Neuronal stem cell (in vitro differentiated cells): Measurements from ENCODE around the gene UTP20.
"Not testable (repeated sequence)": the region's sequence is repeated elsewhere in the genome, so short reads cannot be mapped to it uniquely, and the experiment has no call there.

Experiments
- DNase-seq: peaks from one replicate; pipeline ENCODE4 v3.0.0-alpha.2; 2013; ENCODE audit warnings: low spot score
- H2AFZ ChIP-seq: one replicate; pipeline ENCODE4 v1.6.1; 2013; ENCODE audit warnings: mild to moderate bottlenecking, low read length, inconsistent platforms
- H2AK5ac ChIP-seq: 2 replicates; pipeline ENCODE4 v1.6.1; 2013; ENCODE audit warnings: low read depth, mild to moderate bottlenecking, inconsistent platforms, low read length, moderate library complexity, mixed read lengths
- H2BK120ac ChIP-seq: 2 replicates; pipeline ENCODE4 v1.6.1; 2013; ENCODE audit warnings: low read depth, mild to moderate bottlenecking, inconsistent platforms, low read length, moderate library complexity, mixed read lengths
- H2BK12ac ChIP-seq: one replicate; pipeline ENCODE4 v1.6.1; 2013; ENCODE audit warnings: low read length, inconsistent platforms
- H2BK15ac ChIP-seq: 2 replicates; pipeline ENCODE4 v1.6.1; 2013; ENCODE audit warnings: mild to moderate bottlenecking, low read length, inconsistent platforms, mixed read lengths
- H2BK5ac ChIP-seq: one replicate; pipeline ENCODE4 v1.6.1; 2013; ENCODE audit warnings: inconsistent platforms, mild to moderate bottlenecking, low read length, moderate library complexity
- H3K14ac ChIP-seq: one replicate; pipeline ENCODE4 v1.6.1; 2013; ENCODE audit warnings: low read length, inconsistent platforms
- H3K18ac ChIP-seq: 2 replicates; pipeline ENCODE4 v1.6.1; 2013; ENCODE audit warnings: low read length, inconsistent platforms
- H3K23ac ChIP-seq: 2 replicates; pipeline ENCODE4 v1.6.1; 2013; ENCODE audit warnings: low read depth, mild to moderate bottlenecking, mixed read lengths, low read length, inconsistent platforms; ENCODE audit not compliant: poor library complexity
- H3K27ac ChIP-seq: replicated peaks from 3 replicates; pipeline ENCODE4 v1.5.1; 2013; ENCODE audit warnings: low read length, inconsistent platforms
- H3K27me3 ChIP-seq, 3 experiments: 2 replicates each; pipeline ENCODE4 v1.6.1; 2013; ENCODE audit warnings: low read length in 3 of 3, mild to moderate bottlenecking in 2 of 3, inconsistent platforms in 1 of 3, low read depth in 1 of 3, mixed read lengths in 1 of 3, moderate library complexity in 1 of 3; ENCODE audit not compliant: control insufficient read depth in 3 of 3, insufficient read depth in 3 of 3
- H3K36me3 ChIP-seq, 2 donors: replicated peaks in 1 of 2; 2 replicates each; pipeline ENCODE4 v1.6.1; 2013; ENCODE audit warnings: low read length in 2 of 2; ENCODE audit not compliant: control insufficient read depth in 2 of 2, insufficient read depth in 2 of 2
- H3K4ac ChIP-seq: 2 replicates; pipeline ENCODE4 v1.6.1; 2013; ENCODE audit warnings: inconsistent platforms, mild to moderate bottlenecking, low read length, moderate library complexity
- H3K4me1 ChIP-seq, 2 donors: 1 replicate in 1 of 2; 2 replicates in 1 of 2; pipeline ENCODE4 v1.6.1; 2013; ENCODE audit warnings: low read length in 2 of 2, low read depth in 1 of 2; ENCODE audit not compliant: control insufficient read depth in 2 of 2, insufficient read depth in 1 of 2
- H3K4me2 ChIP-seq: one replicate; pipeline ENCODE4 v1.6.1; 2013; ENCODE audit warnings: mild to moderate bottlenecking, low read length, inconsistent platforms; ENCODE audit not compliant: insufficient read depth, poor library complexity, severe bottlenecking
- H3K4me3 ChIP-seq, 2 donors: 2 replicates each; pipeline ENCODE4 v1.5.1; 2013; ENCODE audit warnings: low read length in 2 of 2, mild to moderate bottlenecking in 2 of 2, inconsistent platforms in 1 of 2, moderate library complexity in 1 of 2
- H3K79me1 ChIP-seq: one replicate; pipeline ENCODE4 v1.6.1; 2013; ENCODE audit warnings: low read depth, mild to moderate bottlenecking, inconsistent platforms, low read length, moderate library complexity
- H3K9ac ChIP-seq: one replicate; pipeline ENCODE4 v1.6.1; 2013; ENCODE audit warnings: mild to moderate bottlenecking, low read depth, low read length, inconsistent platforms; ENCODE audit not compliant: poor library complexity
- H3K9me3 ChIP-seq, 2 donors: replicated peaks in 1 of 2; 2 replicates each; pipeline versions ENCODE3 to v1.6.1; 2013; ENCODE audit warnings: low read length in 2 of 2, mild to moderate bottlenecking in 2 of 2, inconsistent platforms in 1 of 2, low read depth in 1 of 2, mixed read lengths in 1 of 2, moderate library complexity in 1 of 2; ENCODE audit not compliant: control insufficient read depth in 2 of 2, insufficient read depth in 1 of 2
- H4K8ac ChIP-seq: one replicate; pipeline ENCODE4 v1.6.1; 2013; ENCODE audit warnings: low read depth, mild to moderate bottlenecking, inconsistent platforms, low read length, moderate library complexity
- H4K91ac ChIP-seq: one replicate; pipeline ENCODE4 v1.6.1; 2013; ENCODE audit warnings: low read length, low read depth, mild to moderate bottlenecking, inconsistent platforms; ENCODE audit not compliant: poor library complexity
- WGBS, 2 donors: extraction: QIAGEN DNeasy Blood & Tissue Kit; methylation state at CpG; one replicate each; pipeline ENCODE4 v1.1.7; 2013; ENCODE audit warnings: missing lambda C conversion rate in 2 of 2, mixed read lengths in 1 of 2; ENCODE audit not compliant: insufficient read length in 2 of 2, insufficient replicate concordance in 1 of 2; ENCODE audit errors: extremely low coverage in 2 of 2; 5-methylcytosine and 5-hydroxymethylcytosine counted together

UTP20 gene

DNA sequence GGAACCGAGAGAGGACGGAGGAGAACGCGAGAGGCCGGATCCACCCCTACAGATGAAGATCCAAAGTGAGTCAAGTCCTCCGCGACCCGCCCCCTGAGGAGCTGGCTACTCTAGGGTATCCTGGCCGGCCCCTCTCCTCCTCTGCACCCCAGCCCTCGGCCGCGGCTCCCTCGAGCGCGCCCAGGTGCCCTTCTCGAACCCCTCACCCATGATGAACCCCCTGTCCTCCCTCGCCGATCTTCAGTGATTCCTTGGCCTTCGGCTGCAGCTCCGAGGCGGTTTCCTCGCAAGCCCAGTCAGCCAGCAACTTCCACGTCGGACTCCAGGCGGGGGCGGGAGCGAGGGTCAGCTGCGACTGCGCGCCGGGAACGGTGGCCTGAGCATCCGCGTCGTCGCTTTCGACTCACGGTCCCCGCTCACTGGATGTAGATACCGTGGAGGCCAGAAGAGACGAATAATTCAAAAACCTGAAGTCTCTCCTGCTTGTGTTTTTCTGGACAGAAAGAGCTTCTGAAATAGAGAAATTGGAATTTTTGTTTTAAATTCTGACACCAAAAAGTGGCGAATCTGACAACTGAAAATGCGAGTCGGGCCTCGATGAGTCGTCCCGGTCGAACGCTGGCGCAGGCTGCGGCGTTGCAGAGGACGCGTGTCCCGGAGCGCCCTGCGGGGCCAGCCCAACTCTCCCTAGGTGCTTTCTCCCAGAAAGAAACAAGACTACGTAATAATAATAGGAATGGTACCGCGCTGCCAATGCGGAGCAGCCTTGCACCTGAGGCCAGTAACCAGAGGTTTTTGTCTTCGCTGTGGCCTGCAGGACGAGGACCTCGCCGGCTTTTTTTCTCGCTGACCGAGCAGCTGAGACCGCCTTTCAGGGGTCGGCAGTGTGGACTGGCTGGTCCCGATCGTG, 127.8 kb downstream of the UTP20 start, which contains the start of gene ARL1:
Gene ARL1 (minus strand): TSS at position 337 of the 910 bp plus-strand sequence. CDS start 127 bp downstream, at position 210.
- H3K36me3 ChIP-seq, result peaks cover 0 to 12% of the 10 kb centered on the region in 2 donors
- peaks cover 4% of the 10 kb centered on the region for H3K79me1 ChIP-seq
- H3K4ac ChIP-seq, result no peak within 1 kb of the TSS
- H3K23ac ChIP-seq, result peak within 1 kb of the TSS; percentile 99
- H2AK5ac ChIP-seq, result peak within 1 kb of the TSS; percentile 70
- peak within 1 kb of the TSS; percentile 97 for H3K18ac ChIP-seq
- peak within 1 kb of the TSS; percentile 75 for H2BK5ac ChIP-seq
- H4K8ac ChIP-seq, result peak within 1 kb of the TSS; percentile 65
- H3K9ac ChIP-seq, result peak within 1 kb of the TSS; percentile 99
- H3K27me3 ChIP-seq, result no peaks in the 10 kb centered on the region
- no peak within 1 kb of the TSS for H2BK120ac ChIP-seq
- H2AFZ ChIP-seq, result peak within 1 kb of the TSS; percentile 94
- no CpG with 5 or more reads among the region's 71 CpGs for WGBS, 2 donors
- no peak within 1 kb of the TSS for H4K91ac ChIP-seq
- H3K27ac ChIP-seq, result peak within 1 kb of the TSS; percentile 79
- H2BK12ac ChIP-seq, result no peak within 1 kb of the TSS
- H3K9me3 ChIP-seq, result no peaks in the 10 kb centered on the region
- peak within 1 kb of the TSS; percentile 78 for H3K4me2 ChIP-seq
- H3K14ac ChIP-seq, result peak within 1 kb of the TSS; percentile 71
- DNase-seq, result peak; percentile 87
- peaks cover 3 to 6% of the 10 kb centered on the region in 2 donors for H3K4me1 ChIP-seq
- peak within 1 kb of the TSS; percentile 26 for H2BK15ac ChIP-seq
- H3K4me3 ChIP-seq, result peak within 1 kb of the TSS; percentile 79 to 91

DNA sequence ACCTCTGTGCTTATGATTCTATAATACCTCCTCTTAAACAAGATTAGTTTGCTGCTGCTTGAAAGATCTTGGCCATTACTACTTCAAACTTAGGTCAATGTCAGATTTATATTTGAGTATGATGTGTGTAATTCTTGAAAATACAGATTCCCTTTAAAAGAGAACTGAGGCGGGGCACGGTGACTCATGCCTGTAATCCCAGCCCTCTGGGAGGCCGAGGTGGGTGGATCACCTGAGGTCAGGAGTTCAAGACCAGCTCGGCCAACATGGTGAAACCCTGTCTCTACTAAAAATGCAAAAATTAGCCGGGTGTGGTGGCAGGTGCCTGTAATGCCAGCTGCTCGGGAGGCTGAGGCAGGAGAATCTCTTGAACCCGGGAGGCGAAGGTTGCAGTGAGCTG, 130.3 kb downstream of the UTP20 start:
- H3K9me3 ChIP-seq, H3K27me3 ChIP-seq, H2BK15ac ChIP-seq, H3K79me1 ChIP-seq, H3K27ac ChIP-seq, H4K8ac ChIP-seq, H3K36me3 ChIP-seq, H2AFZ ChIP-seq, H2BK5ac ChIP-seq, H3K9ac ChIP-seq, H4K91ac ChIP-seq, H3K4ac ChIP-seq, H3K4me3 ChIP-seq, H3K4me2 ChIP-seq, H2BK12ac ChIP-seq, DNase-seq, H2AK5ac ChIP-seq, H3K14ac ChIP-seq, H3K23ac ChIP-seq, H3K4me1 ChIP-seq, H2BK120ac ChIP-seq, H3K18ac ChIP-seq: not testable (repeated sequence)
- WGBS, 2 donors, result no CpG with 5 or more reads among the region's 8 CpGs

DNA sequence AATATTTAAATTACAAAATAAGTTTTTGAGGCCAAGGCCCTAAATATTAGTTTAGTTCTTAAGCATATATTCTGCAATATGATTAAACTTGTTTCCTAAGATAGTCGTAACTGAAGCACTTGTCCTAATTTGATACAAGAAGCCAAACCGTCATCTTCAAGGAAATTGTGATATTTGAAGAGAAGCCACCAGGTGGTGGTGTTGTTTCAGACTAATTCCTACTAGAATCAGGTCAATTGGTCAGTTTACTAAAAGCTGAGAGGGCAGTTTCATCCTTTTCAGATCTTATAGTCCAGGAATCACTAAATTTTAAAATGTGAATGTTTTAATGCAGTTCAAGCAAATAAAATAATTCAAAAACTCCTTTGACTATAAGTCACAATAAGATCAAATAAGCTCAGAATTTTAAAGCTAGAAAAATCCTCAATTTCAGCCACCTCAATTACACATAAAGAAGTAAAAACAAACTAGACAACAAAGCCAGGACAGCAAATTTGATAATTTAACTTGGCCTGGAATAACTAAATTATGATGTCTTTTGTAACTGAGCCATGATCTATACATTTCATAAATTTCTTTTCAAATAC, 134.7 kb downstream of the UTP20 start:
- Histone ChIP-seq H2BK5ac (no peak overlapping the region), H4K91ac (no peak overlapping the region), H3K36me3 (no peaks in the 10 kb centered on the region), H3K23ac (no peak overlapping the region), H3K9ac (no peak overlapping the region), H3K4me2 (no peak overlapping the region), H4K8ac (no peak overlapping the region), H3K14ac (no peak overlapping the region), H3K18ac (no peak overlapping the region), H3K27ac (no peak overlapping the region), H2BK120ac (no peak overlapping the region), H3K27me3 (no peaks in the 10 kb centered on the region), H3K79me1 (no peaks in the 10 kb centered on the region), H2BK12ac (no peak overlapping the region), H3K4ac (no peak overlapping the region), H3K4me1 (no peaks in the 10 kb centered on the region), H3K9me3 (no peaks in the 10 kb centered on the region), H2AK5ac (no peak overlapping the region), H2AFZ (no peak overlapping the region), H3K4me3 (no peak overlapping the region), H2BK15ac (no peak overlapping the region)
- DNase-seq, result peak; percentile 55
- WGBS, 2 donors, result no CpG with 5 or more reads among the region's 2 CpGs

DNA sequence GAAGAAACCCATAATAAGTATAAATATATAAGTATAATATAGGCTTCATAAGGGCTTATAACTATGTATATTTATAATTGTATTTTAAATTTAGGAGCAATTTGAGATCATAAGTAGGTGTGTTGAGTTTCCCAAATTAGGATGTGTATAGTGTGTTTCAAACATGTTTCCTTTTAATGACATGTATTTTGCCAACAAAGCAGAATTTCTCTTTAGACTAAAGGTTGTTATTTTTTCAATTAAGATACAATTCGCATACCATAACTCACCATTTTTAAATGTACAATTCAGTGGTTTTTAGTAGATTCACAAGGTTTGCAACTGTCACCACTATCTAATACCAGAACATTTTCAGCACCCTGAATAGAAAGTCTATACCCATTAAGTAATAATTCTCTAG, 135.3 kb downstream of the UTP20 start:
- Histone ChIP-seq H4K8ac (no peak overlapping the region), H2BK5ac (no peak overlapping the region), H3K27me3 (no peaks in the 10 kb centered on the region), H3K4me3 (no peak overlapping the region), H3K9me3 (no peaks in the 10 kb centered on the region), H3K79me1 (no peaks in the 10 kb centered on the region), H3K27ac (no peak overlapping the region), H3K36me3 (no peaks in the 10 kb centered on the region), H2AK5ac (no peak overlapping the region), H3K4me1 (no peaks in the 10 kb centered on the region), H3K18ac (no peak overlapping the region), H3K4me2 (no peak overlapping the region), H2BK12ac (no peak overlapping the region), H3K4ac (no peak overlapping the region), H2AFZ (no peak overlapping the region), H2BK120ac (no peak overlapping the region), H4K91ac (no peak overlapping the region), H3K14ac (no peak overlapping the region), H2BK15ac (no peak overlapping the region), H3K9ac (no peak overlapping the region), H3K23ac (no peak overlapping the region)
- no peak for DNase-seq
- WGBS, 2 donors, result no CpG with 5 or more reads among the region's 1 CpG
